Measurements from ENCODE around the gene DNMBP. TPM values are rescaled to one million over a fixed set of nuclear protein-coding genes. Genes with fewer than 3 reads are reported as not detected.

Gene DNMBP
- total and polyA plus RNA-seq, 2 of the 8 experiments (the other 6 are each of a cell fraction or from before 2014, with no cell fraction given) = 19.1 to 26.4 TPM

- no peak overlapping the region for H3K14ac ChIP-seq (ENCODE audit: insufficient read length)
- WGBS, 2 experiments (ENCODE audit: extremely low coverage in 1 of 2, insufficient coverage in 1 of 2, insufficient read length in 1 of 2, insufficient replicate concordance in 2 of 2, low coverage in 1 of 2, low lambda C conversion rate in 2 of 2, missing lambda C conversion rate in 1 of 2) = 83% methylated on average over 5 of the region's 5 CpGs; no CpG with 5 or more reads in 1 of the 2 experiments
- peak overlapping the region; percentile 88; the same call in 1 of the 2 replicates for H2AK5ac ChIP-seq (ENCODE audit: low read depth, low read length)
- H3K23me2 ChIP-seq (ENCODE audit: low read depth, low read length) = no peaks in the 10 kb centered on the region
- no peak overlapping the region for H3K4me3 ChIP-seq (ENCODE audit: extremely low read depth in 1 of 4, insufficient read depth in 2 of 4, low read depth in 3 of 4, low read length in 4 of 4)
- H4K5ac ChIP-seq (ENCODE audit: insufficient read length, low read depth, low read length) = peak overlapping the region; percentile 93
- CTCF ChIA-PET (ENCODE audit: partially characterized antibody) = interaction anchor here (1.0 to 2.4 kb wide), 6 partner anchors 8 to 582 kb away, joined by 3 to 6 read pairs (median 3); no protein-coding TSS in a partner anchor
- peak overlapping the region; percentile 88; the same call in 1 of the 2 replicates for H2BK20ac ChIP-seq (ENCODE audit: low read length)
- H2BK120ac ChIP-seq (replicated peaks; ENCODE audit: low read depth, low read length) = no peak overlapping the region
- no peaks in the 10 kb centered on the region for H4K20me1 ChIP-seq (replicated peaks in 1 of 2; ENCODE audit: control insufficient read depth in 1 of 2, insufficient read depth in 2 of 2, low read length in 2 of 2)
- DNase-seq (ENCODE audit: low read depth in 1 of 2, low spot score in 2 of 2) (no peak), FAIRE-seq (no peak)
- H3K4me1 ChIP-seq (replicated peaks in 1 of 4; ENCODE audit: control insufficient read depth in 3 of 4, insufficient read depth in 4 of 4, low read length in 3 of 4) = peaks cover 8 to 29% (median 20%) of the 10 kb centered on the region in 4 experiments; a peak in 6 of 7 replicates
- no peak overlapping the region for H3K56ac ChIP-seq (replicated peaks; ENCODE audit: insufficient read length, low read depth, low read length)
- no peaks in the 10 kb centered on the region for H3K79me1 ChIP-seq (ENCODE audit: low read depth, low read length)
- H4K91ac ChIP-seq (replicated peaks; ENCODE audit: insufficient read length, low read length) = peak overlapping the region; percentile 90
- H3K23ac ChIP-seq (ENCODE audit: insufficient read length) = no peak overlapping the region
- no peaks in the 10 kb centered on the region for H3K79me2 ChIP-seq (ENCODE audit: control insufficient read depth in 1 of 2, insufficient read depth in 2 of 2, low read length in 2 of 2)
- no peaks in the 10 kb centered on the region for H3K9me3 ChIP-seq (ENCODE audit: insufficient read depth in 2 of 2, low read depth in 1 of 2, low read length in 1 of 2)
- 0 out of 2 replicates have a peak overlapping the region, but pooled peaks have one; percentile 4 for H4K8ac ChIP-seq (ENCODE audit: extremely low read depth, insufficient read depth, low read length)
- H2BK12ac ChIP-seq (ENCODE audit: low read depth, low read length) = peak overlapping the region; percentile 98
- H2BK15ac ChIP-seq (ENCODE audit: low read length) = peak overlapping the region; percentile 77; the same call in 1 of the 2 replicates
- POLR2A ChIA-PET (ENCODE audit: partially characterized antibody) = interaction anchor here (1.3 kb wide), 1 partner anchor 24 kb away, joined by 4 read pairs; no protein-coding TSS in a partner anchor
- peak overlapping the region; percentile 86 for H3K27ac ChIP-seq (ENCODE audit: low read depth, low read length)
- peak overlapping the region; percentile 43 for H2AFZ ChIP-seq (ENCODE audit: low read length)
- no peaks in the 10 kb centered on the region; a peak in 1 of 7 replicates for H3K27me3 ChIP-seq (replicated peaks in 1 of 4; ENCODE audit: control insufficient read depth in 3 of 4, extremely low read depth in 1 of 4, insufficient read depth in 3 of 4, low read length in 3 of 4)
- H3K9ac ChIP-seq (replicated peaks in 1 of 4; ENCODE audit: extremely low read depth in 1 of 4, low read depth in 3 of 4, low read length in 3 of 4) = peak overlapping the region in 2 of 4 experiments; percentile 5 to 46; a peak in 2 of 7 replicates
- H3K4me2 ChIP-seq (ENCODE audit: insufficient read depth in 1 of 2, low read depth in 2 of 2, low read length in 2 of 2) = peak overlapping the region; percentile 51 to 62
- H3K36me3 ChIP-seq (ENCODE audit: control insufficient read depth in 2 of 4, insufficient read depth in 4 of 4, low read length in 3 of 4) = no peaks in the 10 kb centered on the region
- peak overlapping the region; percentile 22 for H3K4ac ChIP-seq (replicated peaks; ENCODE audit: insufficient read length, low read depth, low read length)
- peak overlapping the region; percentile 79 for H2BK5ac ChIP-seq (ENCODE audit: low read depth, low read length)
- H3K18ac ChIP-seq (ENCODE audit: extremely low read depth, low read length) = peak overlapping the region; percentile 86
- TF ChIP-seq TAF1 (IDR thresholded peaks at IDR 0.05; ENCODE audit: low read depth, low read length) (0 out of 2 replicates have a peak, but pooled peaks have one; percentile 22), PHF8 (conservative IDR thresholded peaks at IDR 0.05; ENCODE audit: low read depth, low read length) (no peak)
Observed at GRCh38 chr10:99850767-99851340, 158.9 kb downstream of the DNMBP start.

Measured in H1 (cell line).